A673 (cell line): Measurements from ENCODE around the gene MOK. TPM values are rescaled to one million over a fixed set of nuclear protein-coding genes. Genes with fewer than 3 reads are reported as not detected.

Experiments used
- BruUV-seq: library from RNA; stranded (reverse); fragments of 400-500 nt; replicated peaks from 2 replicates; lab custom pipeline; 2021; lab: Mats Ljungman, UMichigan
- CTCF ChIA-PET: fragments of 300-600 bp; sonication (Branson Sonifier 250); formaldehyde crosslinking; loops from one replicate; lab custom pipeline; 2022; ENCODE audit warnings: antibody characterized with exemption; lab: Charles Lee
- POLR2A ChIA-PET: fragments of 300-600 bp; sonication (Branson Sonifier 250); formaldehyde crosslinking; loops from one replicate; lab custom pipeline; 2022; ENCODE audit warnings: antibody characterized with exemption; ENCODE audit not compliant: low non-redundant PET; lab: Charles Lee
- DNase-seq: peaks from one replicate; pipeline ENCODE4 v3.0.0-alpha.2; 2015; ENCODE audit warnings: low spot score
- H3K27ac ChIP-seq: fragments of 200-600 bp; sonication (generic); 2 replicates; pipeline ENCODE4 v1.5.1; 2016; ENCODE audit warnings: mixed run types, low read depth, mild to moderate bottlenecking, mixed read lengths, antibody characterized with exemption, low read length; ENCODE audit not compliant: poor library complexity, severe bottlenecking
- H3K27me3 ChIP-seq: fragments of 200-600 bp; sonication (generic); replicated peaks from 2 replicates; pipeline ENCODE4 v1.6.1; 2017; ENCODE audit warnings: mixed run types, low read depth, mild to moderate bottlenecking, mixed read lengths, antibody characterized with exemption, low read length; ENCODE audit not compliant: insufficient read depth, poor library complexity
- H3K36me3 ChIP-seq: fragments of 200-600 bp; sonication (generic); 2 replicates; pipeline ENCODE4 v1.6.1; 2016; ENCODE audit warnings: mixed run types, mild to moderate bottlenecking, mixed read lengths, antibody characterized with exemption, low read length; ENCODE audit not compliant: insufficient read depth, poor library complexity, severe bottlenecking
- H3K4me1 ChIP-seq: fragments of 200-600 bp; sonication (generic); 2 replicates; pipeline ENCODE4 v1.6.1; 2017; ENCODE audit warnings: mixed run types, mild to moderate bottlenecking, mixed read lengths, antibody characterized with exemption, low read length; ENCODE audit not compliant: insufficient read depth, poor library complexity, severe bottlenecking
- H3K4me3 ChIP-seq: fragments of 200-600 bp; sonication (generic); 2 replicates; pipeline ENCODE4 v1.5.1; 2016; ENCODE audit warnings: low read depth, mixed run types, mild to moderate bottlenecking, mixed read lengths, low read length; ENCODE audit not compliant: poor library complexity, severe bottlenecking
- H3K9me3 ChIP-seq: fragments of 200-600 bp; sonication (generic); 2 replicates; pipeline ENCODE4 v1.6.1; 2016; ENCODE audit warnings: mixed run types, low read depth, mild to moderate bottlenecking, mixed read lengths, antibody characterized with exemption, low read length; ENCODE audit not compliant: poor library complexity, severe bottlenecking
- EZH2 ChIP-seq: fragments of 200-600 bp; sonication (generic); IDR thresholded peaks from 2 replicates; pipeline ENCODE4 v1.6.1; 2017; ENCODE audit warnings: borderline replicate concordance, low read depth, mild to moderate bottlenecking, mixed read lengths, antibody characterized with exemption, low read length; ENCODE audit not compliant: poor library complexity, severe bottlenecking
- intact Hi-C: fragments of 100-400 bp; cut with micrococcal nuclease; formaldehyde crosslinking; loops from one replicate; pipeline ENCODE4 v1.10.0; 2022; ENCODE audit not compliant: unreplicated experiment
- total RNA-seq: library from RNA; stranded (reverse); gene quantifications from 2 replicates; pipeline ENCODE4 v1.2.3, GENCODE V29; 2021
- TF ChIP-seq, protein P1 (sequence below): fragments of 300-800, 200-600 bp; sonication (generic); conservative IDR thresholded peaks from 2 replicates; pipeline ENCODE4 v1.5.1; 2017; ENCODE audit warnings: low read depth, mild to moderate bottlenecking, antibody characterized with exemption, low read length, moderate library complexity, mixed read lengths

The MOK gene
- total RNA-seq, 1 experiment from 2014 or later = 27.4 TPM

DNA sequence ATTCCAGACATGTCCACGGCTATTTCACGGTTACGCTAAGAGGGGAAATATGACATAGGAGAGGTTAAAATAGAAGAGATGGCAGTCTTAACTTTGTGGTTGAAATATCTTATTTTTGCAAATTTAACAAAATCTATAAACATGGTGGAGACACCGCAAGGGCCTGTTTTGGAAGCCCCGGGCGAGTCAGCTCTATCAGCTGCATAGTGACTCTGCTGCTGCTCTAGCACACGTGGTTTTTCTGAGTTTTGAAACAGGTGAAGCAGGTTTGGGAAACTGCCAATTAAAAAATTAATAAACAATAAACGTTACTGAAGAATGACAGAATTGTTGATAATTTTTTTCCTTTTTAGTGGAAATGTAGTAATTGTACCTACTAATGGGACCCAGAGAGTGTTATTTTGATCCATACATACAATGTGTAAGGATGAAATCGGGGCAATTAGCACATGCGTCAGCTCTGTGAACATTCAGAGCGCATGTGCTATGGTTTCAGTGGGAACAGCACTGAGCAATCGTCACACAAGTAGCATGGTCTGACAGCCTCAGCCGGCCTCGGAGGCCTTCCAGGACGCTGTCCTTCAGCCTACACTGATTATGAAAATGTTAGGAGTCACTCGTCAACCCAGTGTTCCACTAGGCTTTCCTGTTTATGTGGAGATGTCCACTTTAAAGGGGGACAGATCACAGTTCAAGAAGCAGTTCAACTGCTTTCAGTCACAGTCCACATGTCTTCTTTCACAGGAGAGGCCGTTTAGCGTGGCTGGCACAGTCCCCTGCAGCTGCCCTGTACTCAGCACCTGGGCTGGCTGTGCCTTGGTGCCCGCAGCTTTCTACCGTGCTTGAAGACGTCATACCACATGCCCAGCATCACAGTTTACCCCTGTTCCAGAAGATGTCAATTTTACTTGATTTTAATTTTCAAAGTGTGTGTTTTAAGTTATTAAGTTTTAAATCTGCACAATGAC lies 51.8 kb downstream of the MOK start:
- intact Hi-C loops = no loop called here
- TF ChIP-seq EZH2 = no peak
- TF ChIP-seq, protein P1, sequence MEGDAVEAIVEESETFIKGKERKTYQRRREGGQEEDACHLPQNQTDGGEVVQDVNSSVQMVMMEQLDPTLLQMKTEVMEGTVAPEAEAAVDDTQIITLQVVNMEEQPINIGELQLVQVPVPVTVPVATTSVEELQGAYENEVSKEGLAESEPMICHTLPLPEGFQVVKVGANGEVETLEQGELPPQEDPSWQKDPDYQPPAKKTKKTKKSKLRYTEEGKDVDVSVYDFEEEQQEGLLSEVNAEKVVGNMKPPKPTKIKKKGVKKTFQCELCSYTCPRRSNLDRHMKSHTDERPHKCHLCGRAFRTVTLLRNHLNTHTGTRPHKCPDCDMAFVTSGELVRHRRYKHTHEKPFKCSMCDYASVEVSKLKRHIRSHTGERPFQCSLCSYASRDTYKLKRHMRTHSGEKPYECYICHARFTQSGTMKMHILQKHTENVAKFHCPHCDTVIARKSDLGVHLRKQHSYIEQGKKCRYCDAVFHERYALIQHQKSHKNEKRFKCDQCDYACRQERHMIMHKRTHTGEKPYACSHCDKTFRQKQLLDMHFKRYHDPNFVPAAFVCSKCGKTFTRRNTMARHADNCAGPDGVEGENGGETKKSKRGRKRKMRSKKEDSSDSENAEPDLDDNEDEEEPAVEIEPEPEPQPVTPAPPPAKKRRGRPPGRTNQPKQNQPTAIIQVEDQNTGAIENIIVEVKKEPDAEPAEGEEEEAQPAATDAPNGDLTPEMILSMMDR = no peak
- Histone ChIP-seq H3K27ac (no peak overlapping the region), H3K9me3 (no peaks in the 10 kb centered on the region), H3K27me3 (no peaks in the 10 kb centered on the region), H3K4me3 (no peak overlapping the region), H3K4me1 (no peaks in the 10 kb centered on the region), H3K36me3 (no peaks in the 10 kb centered on the region)
- no peak for DNase-seq
- POLR2A ChIA-PET = no interaction called here
- CTCF ChIA-PET = no interaction called here
- BruUV-seq = no TSS peak

DNA sequence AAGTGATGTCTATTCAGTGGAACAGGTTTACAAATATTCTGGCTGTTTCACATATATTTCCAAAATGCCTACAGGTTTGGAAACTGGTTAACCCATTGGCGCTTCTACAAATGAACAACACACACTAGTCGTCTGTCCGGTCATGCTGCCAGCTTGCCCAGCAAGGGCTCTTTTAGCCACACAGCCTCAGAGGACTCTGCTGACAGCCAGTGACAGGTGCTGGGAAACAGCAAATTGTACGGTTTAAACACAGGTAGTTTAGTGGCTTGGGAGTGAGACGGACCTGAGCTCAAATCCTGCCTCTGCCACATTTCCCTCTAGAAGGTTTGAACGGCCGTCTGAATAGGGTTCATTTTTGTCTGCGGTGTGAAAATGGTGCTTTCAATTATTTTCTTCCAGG lies 53.8 kb downstream of the MOK start:
- no peak overlapping the region for H3K4me3 ChIP-seq
- ChIA-PET POLR2A (no interaction called here), CTCF (no interaction called here)
- no peaks in the 10 kb centered on the region for H3K4me1 ChIP-seq
- no peak for TF ChIP-seq EZH2
- TF ChIP-seq, protein P1 = no peak
- no peaks in the 10 kb centered on the region for H3K9me3 ChIP-seq
- BruUV-seq = no TSS peak
- no peak for DNase-seq
- no peaks in the 10 kb centered on the region for H3K27me3 ChIP-seq
- H3K27ac ChIP-seq = no peak overlapping the region
- no peaks in the 10 kb centered on the region for H3K36me3 ChIP-seq
- intact Hi-C loops = no loop called here

DNA sequence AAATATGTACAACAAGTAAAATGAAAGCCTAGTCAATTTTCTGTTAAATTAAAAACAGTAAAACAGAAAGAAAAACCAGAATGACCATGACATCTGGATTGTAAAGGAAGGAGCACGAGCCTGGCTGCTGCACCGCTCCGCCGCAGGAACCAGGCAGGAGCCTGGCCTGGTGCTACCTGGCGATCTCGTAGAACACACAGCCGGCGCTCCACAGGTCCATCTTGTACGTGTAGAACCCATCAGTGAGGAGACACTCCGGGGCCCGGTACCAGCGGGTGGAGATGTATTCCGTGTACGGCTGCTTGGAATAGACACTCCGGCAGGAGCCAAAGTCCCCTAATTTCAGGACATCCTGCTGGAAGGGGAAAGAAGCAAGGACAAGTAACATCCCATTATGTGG lies 54.3 kb downstream of the MOK start:
- POLR2A ChIA-PET = no interaction called here
- Histone ChIP-seq H3K27me3 (no peaks in the 10 kb centered on the region), H3K4me3 (no peak overlapping the region), H3K36me3 (no peaks in the 10 kb centered on the region), H3K4me1 (no peaks in the 10 kb centered on the region), H3K9me3 (no peaks in the 10 kb centered on the region), H3K27ac (no peak overlapping the region)
- intact Hi-C loops = no loop called here
- no peak for DNase-seq
- CTCF ChIA-PET = no interaction called here
- BruUV-seq = no TSS peak
- TF ChIP-seq, protein P1 = no peak
